Subcutaneous abdominal adipose tissue (tissue), 5 donors: ENCODE results near the gene PROSER3.
"Not testable (repeated sequence)": the region's sequence is repeated elsewhere in the genome, so short reads cannot be mapped to it uniquely, and the experiment has no call there.

Experiments
- H3K27ac ChIP-seq: one replicate; pipeline ENCODE4 v1.7.0; 2013; ENCODE audit warnings: low read depth, mild to moderate bottlenecking, inconsistent platforms, low read length, moderate library complexity
- H3K27me3 ChIP-seq, 5 donors: one replicate each; pipeline ENCODE4 v1.7.0; 2013; ENCODE audit warnings: low read length in 5 of 5, inconsistent platforms in 1 of 5; ENCODE audit not compliant: control insufficient read depth in 5 of 5, insufficient read depth in 4 of 5
- H3K36me3 ChIP-seq, 5 donors: one replicate each; pipeline ENCODE4 v1.7.0; 2013; ENCODE audit warnings: low read length in 5 of 5; ENCODE audit not compliant: control insufficient read depth in 5 of 5, insufficient read depth in 5 of 5
- H3K4me1 ChIP-seq, 5 donors: one replicate each; pipeline ENCODE4 v1.7.0; 2013; ENCODE audit warnings: low read length in 5 of 5, mild to moderate bottlenecking in 3 of 5, moderate library complexity in 1 of 5; ENCODE audit not compliant: control insufficient read depth in 5 of 5, insufficient read depth in 5 of 5
- H3K4me3 ChIP-seq, 5 donors: one replicate each; pipeline ENCODE4 v1.7.0; 2013; ENCODE audit warnings: low read length in 5 of 5, low read depth in 1 of 5
- H3K9ac ChIP-seq, 5 donors: one replicate each; pipeline ENCODE4 v1.7.0; 2013; ENCODE audit warnings: low read length in 5 of 5, mild to moderate bottlenecking in 4 of 5, moderate library complexity in 3 of 5
- H3K9me3 ChIP-seq, 5 donors: one replicate each; pipeline ENCODE4 v1.7.0; 2013; ENCODE audit warnings: low read length in 5 of 5; ENCODE audit not compliant: control insufficient read depth in 5 of 5
- donor health status: healthy.
- donor health status: healthy.
- donor health status: healthy.
- donor health status: healthy.
- donor health status: healthy.

PROSER3 gene

DNA sequence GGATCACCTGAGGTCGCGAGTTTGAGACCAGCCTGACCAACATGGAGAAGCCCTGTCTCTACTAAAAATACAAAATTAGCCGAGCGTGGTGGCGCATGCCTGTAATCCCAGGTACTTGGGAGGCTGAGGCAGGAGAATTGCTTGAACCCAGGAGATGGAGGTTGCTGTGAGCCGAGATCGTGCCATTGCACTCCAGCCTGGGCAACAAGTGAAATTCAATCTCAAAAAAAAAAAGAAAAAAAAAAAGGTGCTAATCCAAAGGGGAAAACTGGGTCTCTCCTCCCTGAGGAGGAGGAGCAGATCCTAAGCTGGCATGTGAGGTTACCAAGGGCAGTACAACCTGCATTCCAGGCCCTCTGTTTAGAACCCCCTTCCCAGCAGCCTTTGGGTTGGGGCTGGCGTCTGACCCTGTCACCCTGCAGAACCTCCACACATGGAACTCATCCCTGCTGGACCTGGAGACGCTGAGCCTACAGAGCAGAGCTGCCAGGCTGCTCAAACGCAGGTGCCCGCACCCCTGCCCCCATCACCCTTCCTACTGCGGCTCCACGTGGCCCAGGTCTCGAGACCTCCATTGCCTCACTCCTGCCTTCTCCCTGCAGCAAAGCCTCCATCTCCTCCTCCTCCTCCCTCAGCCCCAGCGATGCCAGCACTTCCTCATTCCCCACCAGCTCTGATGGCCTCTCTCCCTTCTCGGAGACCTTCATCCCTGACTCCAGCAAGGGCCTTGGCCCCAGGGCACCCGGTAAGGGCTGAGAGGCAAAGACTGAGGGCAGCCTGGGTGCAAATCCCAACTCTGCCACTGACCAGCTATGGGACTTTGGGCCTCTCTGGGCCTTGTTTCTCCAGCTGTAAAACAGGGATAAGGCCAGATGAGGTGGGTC lies 6.7 kb downstream of the PROSER3 start:
- H3K4me1 ChIP-seq, result peaks cover 0 to 2% (median 0%) of the 10 kb centered on the region in 5 donors
- H3K9ac ChIP-seq, result no peak overlapping the region
- no peaks in the 10 kb centered on the region for H3K27me3 ChIP-seq
- H3K27ac ChIP-seq, result no peak overlapping the region
- peaks cover 0 to 49% (median 24%) of the 10 kb centered on the region in 5 donors for H3K36me3 ChIP-seq
- no peak overlapping the region for H3K4me3 ChIP-seq
- peaks cover 0 to 2% (median 0%) of the 10 kb centered on the region in 5 donors for H3K9me3 ChIP-seq

DNA sequence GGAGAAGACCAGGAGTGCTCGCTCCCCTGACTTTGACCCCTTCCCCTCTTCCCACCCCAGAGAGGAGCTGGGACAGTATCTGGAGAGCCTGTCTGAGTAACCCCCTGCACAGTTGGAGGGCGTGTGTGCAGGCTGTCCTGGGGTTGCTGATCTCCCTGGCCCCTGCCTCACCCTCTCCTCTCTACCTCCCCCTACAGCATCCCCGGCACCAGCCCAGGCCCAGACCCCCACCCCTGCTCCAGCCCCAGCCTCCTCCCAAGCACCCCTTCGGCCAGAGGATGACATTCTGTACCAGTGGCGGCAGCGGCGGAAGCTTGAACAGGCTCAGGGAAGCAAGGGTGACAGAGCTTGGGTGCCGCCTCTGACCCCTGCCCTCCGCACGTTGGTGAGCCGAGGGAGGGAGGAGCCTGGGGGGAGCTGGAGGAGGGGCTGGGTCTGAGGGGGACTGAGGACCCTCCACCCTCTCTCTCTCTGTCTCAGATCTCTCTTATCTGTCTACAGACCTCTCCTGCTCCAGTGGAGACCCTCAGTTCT lies 8.7 kb downstream of the PROSER3 start:
- H3K4me1 ChIP-seq, result no peaks in the 10 kb centered on the region

DNA sequence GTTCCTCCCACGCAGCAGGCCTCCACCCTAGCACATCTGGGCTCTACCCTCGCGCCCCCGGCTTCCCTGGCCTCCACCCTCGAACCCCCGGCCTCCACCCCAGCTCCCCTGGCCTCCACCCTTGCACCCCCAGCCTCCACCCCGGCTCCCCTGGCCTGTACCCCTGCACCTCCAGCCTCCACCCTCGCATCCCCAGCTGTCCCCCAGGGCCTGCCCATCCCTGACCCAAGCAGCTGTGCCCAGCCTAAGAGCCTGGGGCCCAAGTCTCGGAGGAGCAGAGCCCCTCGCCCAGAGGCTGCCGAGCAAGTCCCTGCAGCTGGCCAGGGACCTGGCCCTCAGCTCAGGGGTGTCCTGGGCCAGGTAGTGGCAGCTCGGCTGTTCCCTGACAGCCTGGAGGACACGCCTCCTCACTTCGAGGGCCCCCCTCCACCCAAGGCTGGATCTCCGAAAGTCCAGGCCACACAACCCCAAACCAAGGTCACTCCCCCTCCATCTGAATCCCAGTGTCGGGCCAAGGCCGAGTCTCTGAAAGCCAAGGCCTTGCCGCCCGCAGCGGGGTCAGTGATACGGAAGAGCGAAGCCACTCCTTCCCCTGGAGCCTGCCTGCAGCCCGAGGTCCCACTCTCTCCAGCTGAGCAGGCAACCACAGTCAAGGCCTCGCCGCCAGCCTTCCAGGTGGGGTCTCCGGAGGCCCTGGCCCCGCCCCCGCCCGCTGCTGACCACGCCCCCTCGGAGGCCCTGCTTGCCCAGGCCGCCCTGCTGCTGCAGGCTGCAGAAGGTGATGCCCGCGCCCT lies 9.5 kb downstream of the PROSER3 start:
- Histone ChIP-seq H3K9me3 (no peaks in the 10 kb centered on the region), H3K4me1 (no peaks in the 10 kb centered on the region), H3K27ac (no peak overlapping the region), H3K4me3 (no peak overlapping the region), H3K9ac (no peak overlapping the region), H3K27me3 (no peaks in the 10 kb centered on the region), H3K36me3 (peaks cover 0 to 35% (median 17%) of the 10 kb centered on the region in 5 donors)

More for the DNA sequence above, 8.7 kb downstream of the PROSER3 start:
- no peaks in the 10 kb centered on the region for H3K27me3 ChIP-seq
- no peaks in the 10 kb centered on the region for H3K9me3 ChIP-seq
- H3K9ac ChIP-seq, result no peak overlapping the region
- H3K36me3 ChIP-seq, result peaks cover 0 to 43% (median 23%) of the 10 kb centered on the region in 5 donors
- no peak overlapping the region for H3K27ac ChIP-seq
- H3K4me3 ChIP-seq, result no peak overlapping the region

DNA sequence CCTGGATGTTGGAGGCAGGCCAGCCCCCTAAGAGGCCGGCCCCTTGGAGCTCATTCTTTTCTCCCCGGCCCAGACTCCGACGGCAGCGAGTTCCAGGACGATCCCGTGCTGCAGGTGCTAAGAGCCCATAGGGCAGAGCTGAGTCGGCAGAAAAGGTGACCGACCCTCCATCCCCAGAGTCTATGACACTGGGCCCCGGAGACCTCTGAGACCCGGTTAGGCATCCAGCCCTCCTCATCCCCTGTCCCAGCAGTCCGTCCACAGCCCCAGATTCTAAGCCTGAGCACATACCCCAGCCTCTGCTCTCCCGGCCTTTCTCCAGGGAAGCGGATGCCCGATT lies 10.1 kb downstream of the PROSER3 start:
- H3K27ac ChIP-seq, result no peak overlapping the region
- H3K4me1 ChIP-seq, result no peaks in the 10 kb centered on the region
- H3K36me3 ChIP-seq, result peaks cover 0 to 34% (median 17%) of the 10 kb centered on the region in 5 donors
- H3K9me3 ChIP-seq, result no peaks in the 10 kb centered on the region
- no peaks in the 10 kb centered on the region for H3K27me3 ChIP-seq
- H3K4me3 ChIP-seq, result no peak overlapping the region
- no peak overlapping the region for H3K9ac ChIP-seq

DNA sequence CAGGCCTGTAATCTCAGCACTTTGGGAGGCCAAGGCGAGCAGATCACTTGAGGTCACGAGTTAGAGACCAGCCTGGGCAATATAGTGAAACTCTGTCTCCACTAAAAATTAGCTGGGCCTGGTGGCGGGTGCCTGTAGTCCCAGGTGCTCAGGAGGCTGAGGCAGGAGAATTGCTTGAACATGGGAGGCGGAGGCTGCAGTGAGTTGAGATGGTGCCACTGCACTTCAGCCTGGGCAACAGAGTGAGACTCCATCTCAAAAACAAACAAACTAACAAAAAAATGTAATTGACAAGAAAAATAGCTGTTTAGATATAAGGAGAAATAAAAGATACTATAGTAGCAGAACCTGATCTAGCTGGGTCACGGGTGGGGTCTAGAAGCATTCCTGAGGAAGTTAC lies 14.4 kb downstream of the PROSER3 start:
- H3K27me3 ChIP-seq, H3K9me3 ChIP-seq, H3K9ac ChIP-seq, H3K27ac ChIP-seq, H3K4me3 ChIP-seq: not testable (repeated sequence)
- Histone ChIP-seq H3K36me3 (peaks cover 0 to 12% (median 3%) of the 10 kb centered on the region in 5 donors), H3K4me1 (peaks cover 5 to 18% (median 10%) of the 10 kb centered on the region in 5 donors)

DNA sequence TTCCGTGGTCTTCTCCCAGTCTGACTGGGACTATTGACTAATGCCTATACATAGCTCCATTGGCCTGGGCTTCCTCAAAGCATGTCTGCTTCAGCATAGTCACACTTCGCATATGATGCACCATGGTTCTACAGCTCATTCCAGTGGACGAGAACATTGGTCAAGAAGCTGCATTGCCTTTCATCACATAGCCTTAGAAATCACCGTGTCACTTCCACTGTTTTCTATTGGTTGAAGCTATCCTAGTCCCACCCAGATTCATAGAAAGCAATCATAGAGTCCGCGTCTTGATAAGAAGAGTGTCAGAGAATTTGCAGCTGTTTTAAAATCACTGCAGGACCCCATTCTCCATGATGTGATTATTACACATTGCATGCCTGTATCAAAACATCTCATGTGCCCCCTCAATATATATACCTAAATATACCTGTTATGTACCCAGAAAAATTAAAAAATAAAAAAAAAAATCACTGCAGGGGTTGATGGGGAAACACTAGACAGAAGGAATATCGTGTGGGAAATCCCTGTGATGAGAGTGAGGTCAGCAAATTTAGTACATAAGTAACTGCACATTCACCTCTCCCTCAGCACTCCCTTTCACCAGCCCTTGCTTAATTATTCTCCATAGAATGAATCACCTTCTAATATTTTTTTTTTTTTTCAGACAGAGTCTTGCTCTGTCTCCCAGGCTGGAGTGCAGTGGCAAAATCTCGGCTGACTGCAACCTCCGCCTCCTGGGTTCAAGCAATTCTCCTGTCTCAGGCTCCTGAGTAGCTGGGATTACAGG lies 15.2 kb downstream of the PROSER3 start:
- Histone ChIP-seq H3K9ac (no peak overlapping the region), H3K27me3 (no peaks in the 10 kb centered on the region), H3K4me3 (no peak overlapping the region), H3K27ac (no peak overlapping the region), H3K9me3 (no peaks in the 10 kb centered on the region), H3K36me3 (peaks cover 0 to 10% (median 3%) of the 10 kb centered on the region in 5 donors), H3K4me1 (peaks cover 5 to 18% (median 10%) of the 10 kb centered on the region in 5 donors)

DNA sequence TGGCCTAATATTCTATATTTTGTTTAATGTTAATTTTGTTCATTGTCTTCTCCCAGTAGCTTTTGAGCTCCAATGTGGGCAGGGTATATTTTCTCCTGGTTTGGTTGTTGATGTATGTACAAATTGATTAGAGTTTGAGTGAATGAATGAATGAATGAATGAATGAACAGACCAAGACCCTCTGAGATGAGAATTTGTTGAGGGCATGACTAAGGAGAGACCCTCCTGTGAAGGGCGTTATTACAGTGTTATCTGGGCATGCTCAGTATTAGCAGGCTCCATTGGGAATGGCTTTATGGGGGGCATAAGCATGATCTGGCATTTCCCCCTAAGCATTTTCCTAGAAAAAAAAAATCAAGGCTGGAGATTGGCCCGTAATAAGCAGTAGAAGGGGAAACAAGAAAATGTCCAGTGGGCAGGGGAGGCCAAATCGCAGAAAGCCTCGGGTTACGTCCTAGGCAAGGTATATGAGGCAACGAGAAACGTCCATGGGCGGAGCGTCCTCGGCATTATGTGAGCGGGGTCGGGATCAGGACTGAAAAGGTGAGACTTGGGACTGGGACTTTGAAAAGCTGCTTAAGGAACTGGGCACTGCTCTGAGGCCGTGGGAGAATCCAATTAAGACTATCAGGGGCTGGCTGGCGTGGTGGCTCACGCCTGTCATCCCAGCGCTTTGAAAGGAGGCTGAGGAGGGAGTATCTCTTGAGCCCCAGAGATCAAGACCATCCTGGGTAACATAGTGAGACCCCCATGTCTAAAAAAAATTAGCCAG lies 16.5 kb downstream of the PROSER3 start:
- peak overlapping the region in 1 of 5 donors; percentile 34 for H3K9ac ChIP-seq
- peaks cover 0 to 12% (median 2%) of the 10 kb centered on the region in 5 donors for H3K36me3 ChIP-seq
- no peaks in the 10 kb centered on the region for H3K9me3 ChIP-seq
- H3K27ac ChIP-seq, result no peak overlapping the region
- peaks cover 5 to 18% (median 10%) of the 10 kb centered on the region in 5 donors for H3K4me1 ChIP-seq
- H3K4me3 ChIP-seq, result peak overlapping the region; percentile 64 to 77 (median 69)
- H3K27me3 ChIP-seq, result no peaks in the 10 kb centered on the region

DNA sequence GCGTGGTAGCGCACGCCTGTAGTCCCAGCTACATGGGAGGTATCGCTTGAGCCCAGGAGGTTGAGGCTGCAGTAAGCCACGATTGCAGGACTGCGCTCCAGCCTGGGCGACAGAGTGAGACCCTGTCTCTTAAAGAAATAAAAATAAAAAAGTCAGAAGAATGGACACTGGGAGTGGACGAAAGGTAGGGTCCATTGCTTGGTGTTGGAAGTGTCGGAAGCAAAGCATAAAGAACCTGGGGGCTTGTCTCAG lies 17.0 kb downstream of the PROSER3 start:
- Histone ChIP-seq H3K27me3 (no peaks in the 10 kb centered on the region), H3K9ac (peak overlapping the region in 1 of 5 donors; percentile 34), H3K9me3 (no peaks in the 10 kb centered on the region), H3K4me1 (peaks cover 5 to 18% (median 10%) of the 10 kb centered on the region in 5 donors), H3K4me3 (peak overlapping the region; percentile 64 to 77 (median 69)), H3K27ac (no peak overlapping the region), H3K36me3 (peaks cover 0 to 15% (median 2%) of the 10 kb centered on the region in 5 donors)
